Ectodermal cell (in vitro differentiated cells): ENCODE data around the gene FAM20B.

Experiments used
- H3K27ac ChIP-seq: 2 replicates; pipeline ENCODE4 v1.7.0; 2013; ENCODE audit warnings: mild to moderate bottlenecking, low read depth, low read length; ENCODE audit not compliant: insufficient read depth, poor library complexity, severe bottlenecking
- H3K27me3 ChIP-seq: 2 replicates; pipeline ENCODE4 v1.7.0; 2013; ENCODE audit warnings: mild to moderate bottlenecking, low read length; ENCODE audit not compliant: insufficient read depth, control insufficient read depth, poor library complexity, severe bottlenecking
- H3K36me3 ChIP-seq: one replicate; pipeline ENCODE4 v1.7.0; 2013; ENCODE audit warnings: low read length; ENCODE audit not compliant: control insufficient read depth, insufficient read depth
- H3K4me1 ChIP-seq: one replicate; pipeline ENCODE4 v1.7.0; 2013; ENCODE audit warnings: low read length; ENCODE audit not compliant: control insufficient read depth, insufficient read depth
- H3K4me3 ChIP-seq: 2 replicates; pipeline ENCODE4 v1.7.0; 2013; ENCODE audit warnings: low read depth, low read length, control low read depth; ENCODE audit not compliant: insufficient read depth
- H3K9me3 ChIP-seq: 2 replicates; pipeline ENCODE4 v1.7.0; 2013; ENCODE audit warnings: mild to moderate bottlenecking, low read length, moderate library complexity; ENCODE audit not compliant: control insufficient read depth
- WGBS, 2 experiments: methylation state at CpG; one replicate each; pipeline ENCODE4 v1.1.7; 2013; ENCODE audit warnings: missing lambda C conversion rate in 2 of 2; 5-methylcytosine and 5-hydroxymethylcytosine counted together

FAM20B gene

DNA sequence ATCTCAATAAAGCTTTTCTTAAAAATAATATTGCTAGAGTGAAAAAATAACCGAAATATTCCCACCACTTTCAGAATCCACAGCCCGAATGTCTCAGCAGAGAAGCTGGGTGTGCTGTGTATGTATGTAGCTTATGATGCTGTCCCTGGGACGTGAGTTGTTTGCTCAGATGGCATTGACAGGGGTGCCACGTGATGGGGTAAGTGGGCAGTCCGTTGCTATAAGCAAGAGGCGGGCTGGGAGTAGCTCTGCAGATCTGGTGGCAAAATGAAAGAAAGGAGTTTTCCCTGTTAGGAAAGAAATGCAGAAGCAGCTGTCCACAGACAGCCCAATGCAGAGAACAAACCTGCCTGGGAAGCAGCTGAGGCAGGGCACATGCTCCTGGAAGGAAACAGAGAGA is 3.8 kb upstream of the FAM20B start:
- H3K4me3 ChIP-seq, result no peak overlapping the region
- WGBS, 2 experiments, result 77 to 80% methylated on average over 6 of the region's 6 CpGs

GRCh38 chr1:179023946-179024650 is 1.6 kb upstream of the FAM20B start:
- 83 to 84% methylated on average over 10 of the region's 10 CpGs for WGBS, 2 experiments
- Histone ChIP-seq H3K4me1 (peaks cover 3% of the 10 kb centered on the region), H3K27ac (no peak overlapping the region)

More for the DNA sequence above, 3.8 kb upstream of the FAM20B start:
- H3K9me3 ChIP-seq, result no peaks in the 10 kb centered on the region
- H3K36me3 ChIP-seq, result no peaks in the 10 kb centered on the region
- peaks cover 8% of the 10 kb centered on the region for H3K27me3 ChIP-seq
- no peak overlapping the region for H3K27ac ChIP-seq
- peaks cover under 1% of the 10 kb centered on the region for H3K4me1 ChIP-seq

DNA sequence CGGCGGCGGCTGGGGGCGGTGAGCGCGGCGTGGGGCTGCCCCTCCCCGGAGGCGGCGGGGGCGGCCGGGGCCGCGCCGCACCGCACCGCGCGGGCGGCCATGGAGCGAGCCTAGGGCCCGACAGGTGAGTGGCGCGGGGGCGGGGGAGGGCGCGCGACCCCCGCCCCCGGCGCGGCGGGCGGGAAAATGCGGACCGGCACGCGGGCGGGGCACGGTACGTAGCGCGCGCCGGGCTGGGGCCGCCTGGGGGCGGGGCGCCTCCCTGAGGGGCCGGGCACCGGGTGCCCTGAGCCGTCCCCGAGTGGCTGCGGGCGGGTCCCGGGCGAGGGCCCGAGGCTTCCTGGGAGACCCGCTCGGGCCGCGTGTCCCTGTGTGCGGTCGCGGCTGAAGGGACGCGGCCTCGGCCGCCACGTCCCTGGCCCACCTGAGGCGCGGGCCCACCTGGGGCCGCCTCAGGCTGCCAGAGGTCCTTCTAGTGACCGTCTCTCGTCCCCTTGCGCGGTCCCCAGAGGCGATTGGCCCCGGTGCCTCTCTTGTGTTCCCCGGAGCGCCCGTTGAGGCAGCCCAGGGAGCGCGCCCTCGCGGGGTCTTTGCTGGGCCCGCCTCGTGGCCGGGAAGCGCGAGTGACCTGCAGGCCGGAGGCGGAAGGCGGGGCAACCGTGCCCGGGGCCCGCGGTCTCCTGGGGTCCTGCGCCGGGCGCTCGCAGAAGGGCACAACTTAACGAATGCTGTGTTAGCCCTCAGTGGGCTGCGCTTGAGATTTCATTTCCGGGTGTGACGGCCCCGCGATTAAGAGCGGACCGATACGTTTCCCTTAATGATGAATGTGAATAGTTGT is 500 bp downstream of the FAM20B start:
- no peaks in the 10 kb centered on the region for H3K36me3 ChIP-seq
- H3K9me3 ChIP-seq, result no peaks in the 10 kb centered on the region
- WGBS, 2 experiments, result 0 to 1% methylated on average over 110 of the region's 110 CpGs
- peaks cover 8% of the 10 kb centered on the region for H3K27me3 ChIP-seq
- H3K27ac ChIP-seq, result peak overlapping the region; percentile 83
- H3K4me1 ChIP-seq, result peaks cover 3% of the 10 kb centered on the region
- peak overlapping the region; percentile 77 for H3K4me3 ChIP-seq

More at GRCh38 chr1:179023946-179024650, 1.6 kb upstream of the FAM20B start:
- no peak overlapping the region for H3K4me3 ChIP-seq
- no peaks in the 10 kb centered on the region for H3K36me3 ChIP-seq
- peaks cover 8% of the 10 kb centered on the region for H3K27me3 ChIP-seq
- no peaks in the 10 kb centered on the region for H3K9me3 ChIP-seq

GRCh38 chr1:179026813-179027669 is 1.3 kb downstream of the FAM20B start:
- 37 to 44% methylated on average over 11 of the region's 11 CpGs for WGBS, 2 experiments
- Histone ChIP-seq H3K27me3 (peaks cover 8% of the 10 kb centered on the region), H3K36me3 (no peaks in the 10 kb centered on the region), H3K4me3 (peak overlapping the region; percentile 77), H3K4me1 (peaks cover 3% of the 10 kb centered on the region), H3K27ac (peak overlapping the region; percentile 83), H3K9me3 (no peaks in the 10 kb centered on the region)

DNA sequence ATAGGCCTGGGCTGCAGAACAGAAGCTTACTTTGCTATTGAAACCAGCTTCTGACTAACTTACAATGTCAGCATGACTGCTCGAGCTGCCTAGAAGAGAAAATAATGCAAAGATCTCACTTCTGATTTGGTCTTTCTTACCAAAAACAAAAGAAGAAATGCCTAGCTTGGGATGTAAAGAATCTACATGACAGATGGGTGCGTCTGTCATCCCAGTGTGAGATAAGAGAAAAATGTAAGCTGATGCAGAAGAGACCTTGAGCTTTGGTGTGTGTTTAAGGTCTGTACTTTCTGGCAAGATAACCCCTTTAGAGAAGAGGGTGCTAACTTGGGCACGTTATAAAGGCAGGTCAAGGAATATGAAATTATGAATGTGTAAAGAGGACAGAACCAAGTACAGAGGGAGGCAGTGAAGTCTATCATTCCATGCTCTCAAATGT is 3.6 kb downstream of the FAM20B start:
- H3K4me1 ChIP-seq, result peaks cover 3% of the 10 kb centered on the region
- H3K9me3 ChIP-seq, result no peaks in the 10 kb centered on the region
- peaks cover 4% of the 10 kb centered on the region for H3K27me3 ChIP-seq
- 25% methylated on average over 3 of the region's 3 CpGs for WGBS, 2 experiments
- no peak overlapping the region for H3K4me3 ChIP-seq
- H3K36me3 ChIP-seq, result no peaks in the 10 kb centered on the region
- no peak overlapping the region for H3K27ac ChIP-seq

DNA sequence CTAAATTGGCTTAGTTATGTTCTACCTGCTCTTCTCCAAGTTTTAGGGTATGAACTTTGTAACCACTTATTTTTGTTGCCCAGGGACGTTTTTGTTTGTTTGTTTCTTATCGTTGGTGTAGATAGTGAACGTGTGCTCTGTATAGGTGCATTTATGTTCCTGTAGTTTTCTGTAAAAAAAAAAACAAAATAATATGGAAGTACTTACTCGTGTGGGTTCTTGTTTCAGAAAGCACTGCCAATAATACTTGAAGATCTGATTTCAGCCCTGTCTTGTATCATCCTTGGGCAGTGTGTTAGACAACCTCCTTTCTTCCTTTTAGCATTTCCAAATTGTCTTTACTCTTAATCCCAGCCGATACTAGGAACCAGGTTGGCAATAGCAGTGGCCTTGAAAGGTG is 4.4 kb downstream of the FAM20B start:
- H3K27ac ChIP-seq, result no peak overlapping the region
- peaks cover 3% of the 10 kb centered on the region for H3K4me1 ChIP-seq
- no peaks in the 10 kb centered on the region for H3K27me3 ChIP-seq
- no peaks in the 10 kb centered on the region for H3K36me3 ChIP-seq
- 80 to 81% methylated on average over 5 of the region's 5 CpGs for WGBS, 2 experiments
- no peaks in the 10 kb centered on the region for H3K9me3 ChIP-seq
- no peak overlapping the region for H3K4me3 ChIP-seq

DNA sequence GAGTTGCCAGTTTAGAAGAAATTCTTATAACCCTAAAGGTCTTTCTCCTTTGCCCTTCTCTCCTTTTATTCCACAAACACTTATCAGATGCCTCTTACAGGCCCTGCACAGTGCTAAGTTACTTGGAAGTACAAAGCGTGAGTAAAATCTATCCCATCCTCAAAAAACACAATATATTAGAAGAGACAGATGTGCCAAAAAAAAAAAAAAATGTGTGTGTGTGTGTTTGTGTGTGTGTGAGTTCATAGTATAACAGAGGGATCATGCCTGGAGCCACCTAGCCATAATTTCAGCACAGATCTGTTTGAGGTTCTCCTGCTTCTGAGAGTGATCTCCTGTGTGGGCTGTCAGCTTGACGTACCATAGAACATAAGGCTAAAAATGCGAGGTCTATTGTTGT is 5.0 kb downstream of the FAM20B start:
- Histone ChIP-seq H3K27ac (no peak overlapping the region), H3K36me3 (no peaks in the 10 kb centered on the region), H3K4me3 (no peak overlapping the region), H3K9me3 (no peaks in the 10 kb centered on the region), H3K4me1 (peaks cover 3% of the 10 kb centered on the region), H3K27me3 (no peaks in the 10 kb centered on the region)
- 90 to 92% methylated on average over 2 of the region's 3 CpGs for WGBS, 2 experiments

GRCh38 chr1:179031284-179031683 is 5.6 kb downstream of the FAM20B start:
- no peaks in the 10 kb centered on the region for H3K27me3 ChIP-seq

DNA sequence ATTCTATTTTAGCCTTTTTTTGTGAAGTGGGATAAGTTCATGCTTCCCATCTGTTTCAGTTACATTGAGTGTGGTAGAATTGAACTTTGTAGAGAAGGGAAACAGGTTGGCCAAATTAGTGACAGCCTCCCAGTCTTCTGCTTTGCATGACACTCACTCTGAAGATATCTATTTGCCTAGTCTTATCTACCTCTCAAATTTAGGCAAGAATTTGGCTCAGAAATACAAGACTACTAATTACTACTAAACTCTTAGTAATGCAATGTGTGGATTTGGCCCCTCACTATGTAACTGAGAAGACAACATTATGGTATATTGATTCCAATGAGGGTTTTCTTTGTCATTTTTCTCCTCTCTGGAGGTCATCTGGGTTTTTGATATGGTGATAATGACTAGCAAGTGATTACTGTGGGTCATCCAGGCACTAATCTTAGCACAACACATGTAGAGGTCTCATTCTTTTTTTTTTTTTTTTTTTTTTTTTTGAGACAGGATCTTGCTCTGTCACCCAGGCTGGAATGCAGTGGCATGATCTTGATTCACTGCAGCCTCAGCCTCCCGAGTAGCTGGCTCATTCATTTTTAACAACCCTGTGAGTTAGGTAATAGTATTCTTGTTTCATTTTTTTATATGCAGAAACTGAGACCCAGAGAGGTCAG is 6.3 kb downstream of the FAM20B start:
- Histone ChIP-seq H3K27me3 (no peaks in the 10 kb centered on the region), H3K27ac (no peak overlapping the region), H3K9me3 (no peaks in the 10 kb centered on the region), H3K4me1 (peaks cover 2% of the 10 kb centered on the region), H3K4me3 (no peak overlapping the region), H3K36me3 (no peaks in the 10 kb centered on the region)
- WGBS, 2 experiments, result 44 to 80% methylated on average over 1 of the region's 1 CpG

More at GRCh38 chr1:179031284-179031683, 5.6 kb downstream of the FAM20B start:
- Histone ChIP-seq H3K27ac (no peak overlapping the region), H3K4me3 (no peak overlapping the region), H3K4me1 (peaks cover 3% of the 10 kb centered on the region), H3K9me3 (no peaks in the 10 kb centered on the region), H3K36me3 (no peaks in the 10 kb centered on the region)
- 91 to 92% methylated on average over 3 of the region's 3 CpGs for WGBS, 2 experiments
